ENCODE data around the gene CDK5RAP1. TPM values are rescaled to one million over a fixed set of nuclear protein-coding genes. Genes with fewer than 3 reads are reported as not detected.
"Not testable (repeated sequence)": the region's sequence is repeated elsewhere in the genome, so short reads cannot be mapped to it uniquely, and the experiment has no call there.

CDK5RAP1 gene
- polyA plus RNA-seq, 3 donors, result 32.3 to 50.1 (median 36.6) TPM

DNA sequence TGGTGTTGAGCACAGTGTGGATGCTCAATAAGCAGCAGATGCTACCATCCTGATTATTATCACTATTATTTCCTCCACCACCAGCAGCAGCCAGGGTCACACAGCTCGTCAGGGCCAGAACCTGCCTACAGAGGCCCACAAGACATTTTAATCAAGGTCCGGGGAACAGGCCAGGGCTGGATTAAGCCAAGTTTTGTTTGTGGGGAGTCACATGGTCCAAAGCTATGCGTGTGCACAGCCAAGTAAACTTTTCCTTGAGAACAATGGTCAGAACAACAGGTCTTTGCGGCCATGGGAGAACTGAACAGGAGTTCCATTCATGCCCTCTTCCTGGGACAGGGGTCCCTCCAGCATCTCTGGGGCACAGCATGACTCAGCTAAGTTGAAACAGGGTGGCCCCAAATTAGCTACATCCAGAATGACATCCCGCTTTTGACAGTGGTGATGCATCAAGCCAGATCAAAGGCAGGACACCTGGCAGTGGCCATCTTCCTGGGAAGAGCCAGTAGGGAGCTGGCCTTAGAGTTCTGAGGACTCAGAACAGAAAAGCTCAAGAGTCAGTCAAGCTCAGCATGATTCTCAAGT, 30.6 kb upstream of the CDK5RAP1 start:
- DNase-seq, result no peak

- not testable (repeated sequence) for DNase-seq
Observed at GRCh38 chr20:33423875-33424274, 22.6 kb upstream of the CDK5RAP1 start.

GRCh38 chr20:33423141-33423834, 22.0 kb upstream of the CDK5RAP1 start:
- no peak for DNase-seq

DNA sequence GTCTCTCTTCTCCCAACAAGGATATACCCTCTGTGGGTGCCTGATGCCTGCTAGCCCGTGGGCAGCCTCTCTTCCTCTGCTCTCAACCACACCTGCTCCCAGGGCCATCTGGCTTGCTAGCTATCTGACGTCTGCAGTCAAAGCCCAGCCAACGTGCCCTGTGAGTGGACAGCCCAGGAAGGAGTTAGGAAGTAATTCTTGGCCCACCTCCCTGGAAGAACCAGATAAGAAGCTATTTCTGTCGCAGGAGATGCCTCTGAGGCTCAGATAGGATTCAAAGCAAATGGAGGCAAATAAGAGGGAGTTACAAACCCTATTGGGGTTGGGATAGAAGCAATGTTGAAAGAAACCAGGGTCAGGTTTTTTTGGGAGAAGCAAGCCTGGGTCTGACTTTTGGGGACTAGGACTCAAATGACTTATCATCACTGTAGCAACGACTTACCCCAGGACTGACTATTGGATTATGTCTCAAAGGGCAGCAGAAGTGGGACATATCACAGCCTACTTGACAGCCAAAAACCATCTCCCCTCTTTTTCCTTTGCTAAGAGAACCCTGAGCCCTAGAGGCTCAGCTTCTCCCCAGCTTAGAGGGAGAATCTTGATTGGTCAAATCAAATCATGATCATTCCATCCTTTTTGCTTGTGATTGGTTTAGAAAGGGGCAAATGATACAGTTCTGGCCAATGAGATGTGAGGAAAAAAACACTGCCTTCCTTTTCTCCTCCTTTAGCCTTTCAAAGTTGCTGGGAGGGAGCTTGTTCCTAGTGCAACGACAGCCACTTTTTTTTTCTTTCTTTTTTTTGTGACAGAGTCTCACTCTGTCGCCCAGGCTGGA, 18.0 kb upstream of the CDK5RAP1 start:
- no peak for DNase-seq

- DNase-seq, result no peak
Observed at GRCh38 chr20:33418033-33418432, 16.7 kb upstream of the CDK5RAP1 start.

DNA sequence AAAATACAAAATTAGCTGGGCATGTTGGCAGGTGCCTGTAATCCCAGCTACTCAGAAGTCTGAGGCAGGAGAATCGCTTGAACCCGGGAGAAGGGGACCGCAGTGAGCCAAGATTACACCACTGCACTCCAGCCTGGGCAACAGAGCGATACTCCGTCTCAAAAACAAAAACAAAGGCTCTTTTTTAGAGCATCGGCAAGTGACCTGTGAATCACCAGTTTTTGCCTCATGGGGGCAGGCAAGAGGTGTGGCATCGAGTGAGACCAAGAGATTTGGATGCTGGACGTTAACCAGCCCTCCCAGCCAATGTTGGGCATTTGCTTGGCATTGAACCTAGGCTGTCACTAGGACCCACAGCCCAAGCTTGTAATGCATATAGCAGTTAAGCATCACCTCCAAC, 14.6 kb upstream of the CDK5RAP1 start:
- DNase-seq, result peak; percentile 8

DNA sequence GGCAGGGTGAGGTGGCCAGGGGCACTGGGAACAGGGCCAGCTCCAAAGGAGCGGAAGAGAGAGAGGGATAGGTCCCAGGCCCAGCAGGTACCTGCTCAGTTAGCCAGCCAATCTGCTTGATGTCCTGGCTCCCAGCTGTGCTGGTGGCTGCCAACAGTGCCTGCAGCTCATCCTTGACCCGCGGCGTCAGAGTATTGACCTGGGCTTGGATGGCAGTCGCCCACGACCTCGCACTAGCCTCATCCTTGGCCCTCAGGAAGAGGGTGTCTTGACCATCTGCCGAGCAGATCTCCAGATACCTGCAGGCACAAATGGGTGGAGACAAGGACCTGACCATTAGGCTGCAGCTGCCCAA, 11.1 kb upstream of the CDK5RAP1 start:
- no peak for DNase-seq

- no peak for DNase-seq
Observed at GRCh38 chr20:33411711-33412483, 10.6 kb upstream of the CDK5RAP1 start.

DNA sequence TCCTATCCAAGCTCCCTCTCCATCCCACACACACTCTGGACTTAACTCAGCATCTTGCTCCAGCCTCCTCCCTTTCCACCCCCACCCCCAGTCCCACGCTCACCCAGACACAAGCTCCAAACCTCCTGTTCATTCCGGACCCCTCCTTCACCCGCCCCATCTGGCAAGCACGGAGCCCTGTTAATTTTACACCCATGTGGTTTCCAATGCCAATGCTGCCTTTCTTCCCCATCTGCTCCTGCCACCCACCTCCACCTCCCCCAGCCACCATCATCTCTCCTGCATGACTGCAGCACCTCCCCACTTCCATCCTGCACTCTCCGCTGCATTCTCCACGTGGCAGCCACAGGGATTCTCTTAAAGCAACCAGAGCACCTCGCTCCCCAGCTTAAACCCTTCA, 9.9 kb upstream of the CDK5RAP1 start:
- DNase-seq, result no peak

DNA sequence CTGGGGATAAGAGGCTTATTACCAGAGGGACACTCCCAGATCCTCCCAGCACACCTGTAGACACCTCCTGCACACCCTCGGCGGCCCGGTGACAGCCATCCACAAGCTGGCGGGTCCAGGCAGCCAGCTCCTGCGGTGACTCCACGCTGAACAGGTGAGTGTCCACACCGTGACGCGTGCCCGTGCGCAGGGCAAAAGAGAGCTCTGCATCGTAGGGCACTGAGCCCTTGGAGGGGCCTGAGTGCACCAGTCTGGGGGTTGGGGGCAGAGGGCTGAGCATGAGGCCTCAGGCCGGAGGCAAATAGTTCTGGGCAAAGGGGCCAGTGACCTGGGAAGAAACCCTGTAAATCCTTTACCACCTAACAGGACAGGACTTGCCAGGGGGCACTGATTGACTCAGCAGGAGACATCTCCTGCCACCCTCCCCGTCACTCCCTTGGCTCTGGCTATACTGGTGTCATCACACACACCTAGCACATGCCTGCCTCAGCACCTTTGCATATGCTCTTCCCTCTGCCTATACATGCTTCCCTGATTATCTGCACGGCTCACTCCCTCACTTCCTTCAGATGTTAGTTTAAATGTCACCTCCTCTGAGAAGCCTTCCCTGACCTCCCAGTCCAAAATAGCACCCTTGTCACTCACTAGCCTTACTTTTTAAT, 8.9 kb upstream of the CDK5RAP1 start:
- DNase-seq, result no peak

DNA sequence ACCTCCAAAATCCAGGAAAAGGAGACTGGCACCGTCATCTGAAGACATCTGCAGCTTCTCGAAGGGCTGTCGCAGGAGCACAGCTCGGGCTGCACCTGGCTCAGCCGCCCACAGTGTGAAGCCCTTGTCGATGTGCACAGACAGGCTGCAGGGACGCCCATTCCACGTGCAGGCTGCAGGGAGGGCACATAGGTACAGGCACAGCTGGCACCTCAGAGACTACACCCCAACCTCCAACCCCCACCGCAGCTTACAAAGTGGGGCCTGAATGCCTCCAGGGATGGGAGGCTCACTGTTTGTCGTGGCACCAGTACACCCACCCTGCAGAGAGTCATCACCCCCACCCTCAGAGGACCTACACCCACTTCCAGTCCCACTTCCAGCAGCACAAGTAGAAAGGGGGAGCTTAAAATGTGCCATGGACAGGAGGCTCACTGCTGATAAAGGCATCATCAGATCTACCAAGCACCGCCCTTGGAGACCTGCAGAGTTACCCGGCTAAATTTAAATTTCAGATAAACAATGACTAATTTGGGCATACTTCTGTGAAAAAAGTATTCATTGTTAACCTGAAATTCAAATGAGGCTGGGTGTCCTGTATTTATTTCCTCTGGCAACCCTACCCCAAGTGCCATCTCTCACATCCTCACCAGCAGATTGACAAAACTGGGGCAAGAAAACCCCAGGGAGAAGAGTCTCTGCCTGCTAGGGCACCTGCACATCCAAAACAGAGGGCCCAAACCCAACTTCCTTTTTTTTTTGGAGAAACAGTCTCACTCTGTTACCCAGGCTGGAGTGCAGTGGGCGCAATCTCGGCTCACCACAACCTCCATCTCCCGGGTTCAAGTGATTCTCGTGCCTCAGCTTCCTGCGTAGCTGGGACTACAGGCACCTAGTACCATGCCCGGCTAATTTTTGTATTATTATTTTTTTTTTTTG, 7.7 kb upstream of the CDK5RAP1 start:
- no peak for DNase-seq

GRCh38 chr20:33408313-33408712, 7.0 kb upstream of the CDK5RAP1 start:
- DNase-seq, result no peak

- no peak for DNase-seq
Observed at GRCh38 chr20:33407796-33408195, 6.5 kb upstream of the CDK5RAP1 start.

- DNase-seq, result no peak
Observed at GRCh38 chr20:33407251-33407650, 5.9 kb upstream of the CDK5RAP1 start.

DNA sequence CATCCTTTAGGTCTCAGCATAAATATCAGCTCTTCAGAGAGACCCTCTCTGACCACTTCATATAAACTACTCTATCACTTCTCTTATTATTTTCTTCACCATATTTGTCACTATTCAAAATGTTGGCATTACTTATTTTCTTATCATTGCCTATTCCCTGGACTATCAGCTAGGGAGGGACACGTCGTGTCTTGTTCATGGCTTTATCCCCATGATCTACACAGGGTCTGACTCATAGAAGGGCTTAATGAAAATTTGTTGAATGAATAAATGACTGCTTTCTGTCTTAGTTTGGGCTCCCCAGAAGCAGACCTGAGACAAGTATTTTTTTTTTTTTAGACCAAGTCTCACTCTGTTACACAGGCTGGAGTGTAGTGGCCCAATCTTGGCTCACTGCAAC, 3.0 kb upstream of the CDK5RAP1 start:
- DNase-seq, result no peak

DNA sequence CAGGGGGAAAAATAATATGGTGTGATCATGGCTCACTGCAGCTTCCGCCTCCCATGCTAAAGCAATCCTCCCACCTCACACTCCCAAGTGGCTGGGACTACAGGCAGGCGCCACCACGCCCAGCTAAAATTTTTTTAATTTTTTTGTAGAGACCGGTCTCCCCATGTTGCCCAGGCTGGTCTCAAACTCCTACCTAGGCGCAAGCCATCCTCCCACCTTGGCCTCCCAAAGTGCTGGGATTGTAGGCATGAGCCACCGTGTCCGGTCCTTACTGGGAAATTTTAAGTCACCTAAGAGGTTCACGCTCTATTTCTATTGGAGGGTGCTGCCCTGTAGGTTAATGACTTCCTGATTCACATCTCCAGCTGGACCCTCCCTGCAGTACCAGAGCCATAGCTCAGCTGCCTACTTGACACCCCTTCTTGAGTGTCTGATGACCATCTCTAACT, 626 bp upstream of the CDK5RAP1 start:
- DNase-seq, result peak; percentile 14

GRCh38 chr20:33400812-33401183, 521 bp downstream of the CDK5RAP1 start:
- DNase-seq, result peak; percentile 10

DNA sequence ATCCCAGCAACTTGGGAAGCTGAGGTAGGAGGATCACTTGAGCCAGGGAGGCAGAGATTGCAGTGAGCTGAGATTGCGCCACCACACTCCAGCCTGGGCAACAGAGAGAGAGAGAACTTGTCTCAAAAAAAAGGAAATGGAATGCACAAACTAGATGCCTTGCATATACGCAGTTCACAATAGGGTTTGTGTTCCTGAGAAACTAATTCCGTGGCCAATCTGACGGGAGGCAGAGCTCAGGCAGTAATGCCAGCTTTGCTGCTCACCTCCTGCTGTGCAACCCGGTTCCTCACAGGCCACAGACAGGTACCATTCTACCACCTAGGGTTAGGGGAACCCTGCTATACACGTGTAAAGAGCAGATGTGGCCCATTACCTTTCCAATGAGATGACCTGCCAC, 1.4 kb downstream of the CDK5RAP1 start:
- no peak for DNase-seq

- no peak for DNase-seq
Observed at GRCh38 chr20:33394718-33395117, 6.6 kb downstream of the CDK5RAP1 start.

- no peak for DNase-seq
Observed at GRCh38 chr20:33393609-33394008, 7.7 kb downstream of the CDK5RAP1 start.
